Measurements from ENCODE around the gene IL31.

- TF ChIP-seq CTCF (IDR thresholded peaks at IDR 0.05) (no peak), EP300 (IDR thresholded peaks at IDR 0.05) (no peak)
These were observed 34.1 kb downstream of the IL31 start for GRCh38 chr12:122139941-122140340.

All from stomach (tissue), 4 donors.